HUES6 (cell line): ENCODE measurements around the gene EGLN1.
"Not testable (repeated sequence)": the region's sequence is repeated elsewhere in the genome, so short reads cannot be mapped to it uniquely, and the experiment has no call there.

Experiments used
- H3K27ac ChIP-seq: 2 replicates; pipeline ENCODE4 v1.7.0; 2013; ENCODE audit warnings: low read depth, mild to moderate bottlenecking, low read length, inconsistent platforms
- H3K27me3 ChIP-seq: 2 replicates; pipeline ENCODE4 v1.6.1; 2013; ENCODE audit warnings: low read length; ENCODE audit not compliant: control insufficient read depth, insufficient read depth
- H3K36me3 ChIP-seq: 2 replicates; pipeline ENCODE4 v1.6.1; 2013; ENCODE audit warnings: low read length; ENCODE audit not compliant: control insufficient read depth, insufficient read depth
- H3K4me1 ChIP-seq: 2 replicates; pipeline ENCODE4 v1.6.1; 2013; ENCODE audit warnings: low read length; ENCODE audit not compliant: control insufficient read depth, insufficient read depth
- H3K4me3 ChIP-seq: 2 replicates; pipeline ENCODE4 v1.5.1; 2013; ENCODE audit warnings: low read depth, low read length
- H3K9ac ChIP-seq: one replicate; pipeline ENCODE4 v1.6.1; 2013; ENCODE audit warnings: mild to moderate bottlenecking, low read length
- H3K9me3 ChIP-seq: 2 replicates; pipeline ENCODE4 v1.6.1; 2013; ENCODE audit warnings: low read depth, low read length; ENCODE audit not compliant: control insufficient read depth, insufficient read depth

The EGLN1 gene

GRCh38 chr1:231421971-231422797 is at the start of gene EGLN1:
Gene EGLN1, minus strand, starts transcription at chr1:231422287. Its CDS starts 399 bp downstream, at chr1:231421888.
- H3K9me3 ChIP-seq: no peaks in the 10 kb centered on the region
- peaks cover 58% of the 10 kb centered on the region for H3K27me3 ChIP-seq
- H3K27ac ChIP-seq: no peak within 1 kb of the TSS
- H3K36me3 ChIP-seq: no peaks in the 10 kb centered on the region
- peak within 1 kb of the TSS; percentile 79 for H3K9ac ChIP-seq
- peaks cover 9% of the 10 kb centered on the region for H3K4me1 ChIP-seq
- H3K4me3 ChIP-seq: peak within 1 kb of the TSS; percentile 70

- H3K36me3 ChIP-seq, H3K4me1 ChIP-seq, H3K4me3 ChIP-seq, H3K9ac ChIP-seq, H3K27me3 ChIP-seq, H3K27ac ChIP-seq, H3K9me3 ChIP-seq: not testable (repeated sequence)
Observed at GRCh38 chr1:231471500-231471899, 49.4 kb upstream of the EGLN1 start.

GRCh38 chr1:231471027-231471426 is 48.9 kb upstream of the EGLN1 start:
- not testable (repeated sequence) for H3K36me3 ChIP-seq, H3K4me3 ChIP-seq, H3K27ac ChIP-seq, H3K9me3 ChIP-seq, H3K4me1 ChIP-seq, H3K9ac ChIP-seq, H3K27me3 ChIP-seq

GRCh38 chr1:231467986-231468385 is 45.9 kb upstream of the EGLN1 start:
- no peaks in the 10 kb centered on the region for H3K4me1 ChIP-seq
- H3K9ac ChIP-seq: no peak overlapping the region

GRCh38 chr1:231465051-231465450 is 43.0 kb upstream of the EGLN1 start:
- peaks cover 7% of the 10 kb centered on the region; the same call in 1 of the 2 replicates for H3K9me3 ChIP-seq
- no peaks in the 10 kb centered on the region for H3K36me3 ChIP-seq
- H3K4me3 ChIP-seq: no peak overlapping the region
- H3K9ac ChIP-seq: no peak overlapping the region
- H3K27ac ChIP-seq: no peak overlapping the region
- H3K27me3 ChIP-seq: no peaks in the 10 kb centered on the region
- H3K4me1 ChIP-seq: no peaks in the 10 kb centered on the region

More at GRCh38 chr1:231467986-231468385, 45.9 kb upstream of the EGLN1 start:
- no peaks in the 10 kb centered on the region for H3K36me3 ChIP-seq
- H3K9me3 ChIP-seq: peaks cover 7% of the 10 kb centered on the region; the same call in 1 of the 2 replicates
- H3K27ac ChIP-seq: no peak overlapping the region
- no peak overlapping the region for H3K4me3 ChIP-seq
- H3K27me3 ChIP-seq: no peaks in the 10 kb centered on the region

GRCh38 chr1:231463541-231463940 is 41.5 kb upstream of the EGLN1 start:
- peaks cover 8% of the 10 kb centered on the region for H3K9me3 ChIP-seq
- no peak overlapping the region for H3K9ac ChIP-seq
- H3K27me3 ChIP-seq: no peaks in the 10 kb centered on the region
- H3K27ac ChIP-seq: no peak overlapping the region
- H3K36me3 ChIP-seq: no peaks in the 10 kb centered on the region
- no peak overlapping the region for H3K4me3 ChIP-seq
- H3K4me1 ChIP-seq: no peaks in the 10 kb centered on the region

GRCh38 chr1:231460614-231461013 is 38.5 kb upstream of the EGLN1 start:
- Histone ChIP-seq H3K9ac (no peak overlapping the region), H3K9me3 (peaks cover 19% of the 10 kb centered on the region), H3K36me3 (no peaks in the 10 kb centered on the region), H3K4me1 (no peaks in the 10 kb centered on the region), H3K27me3 (no peaks in the 10 kb centered on the region), H3K27ac (no peak overlapping the region), H3K4me3 (no peak overlapping the region)

GRCh38 chr1:231459438-231459837 is 37.4 kb upstream of the EGLN1 start:
- not testable (repeated sequence) for H3K4me1 ChIP-seq, H3K4me3 ChIP-seq, H3K9ac ChIP-seq, H3K27me3 ChIP-seq, H3K36me3 ChIP-seq, H3K27ac ChIP-seq
- H3K9me3 ChIP-seq: peaks cover 17% of the 10 kb centered on the region

- H3K4me3 ChIP-seq, H3K4me1 ChIP-seq, H3K27me3 ChIP-seq, H3K9ac ChIP-seq, H3K36me3 ChIP-seq, H3K27ac ChIP-seq: not testable (repeated sequence)
- peaks cover 15% of the 10 kb centered on the region; the same call in 1 of the 2 replicates for H3K9me3 ChIP-seq
Observed at GRCh38 chr1:231457956-231458355, 35.9 kb upstream of the EGLN1 start.

- not testable (repeated sequence) for H3K4me1 ChIP-seq, H3K36me3 ChIP-seq, H3K27me3 ChIP-seq, H3K4me3 ChIP-seq, H3K27ac ChIP-seq, H3K9ac ChIP-seq
- H3K9me3 ChIP-seq: peaks cover 15% of the 10 kb centered on the region; the same call in 1 of the 2 replicates
Observed at GRCh38 chr1:231454133-231454532, 32.0 kb upstream of the EGLN1 start.

- Histone ChIP-seq H3K4me1 (no peaks in the 10 kb centered on the region), H3K27ac (no peak overlapping the region), H3K27me3 (no peaks in the 10 kb centered on the region), H3K9ac (no peak overlapping the region), H3K36me3 (no peaks in the 10 kb centered on the region), H3K4me3 (no peak overlapping the region), H3K9me3 (no peaks in the 10 kb centered on the region)
Observed at GRCh38 chr1:231446138-231446537, 24.1 kb upstream of the EGLN1 start.
